ENCODE results near the gene PDE4C.

The PDE4C gene

DNA sequence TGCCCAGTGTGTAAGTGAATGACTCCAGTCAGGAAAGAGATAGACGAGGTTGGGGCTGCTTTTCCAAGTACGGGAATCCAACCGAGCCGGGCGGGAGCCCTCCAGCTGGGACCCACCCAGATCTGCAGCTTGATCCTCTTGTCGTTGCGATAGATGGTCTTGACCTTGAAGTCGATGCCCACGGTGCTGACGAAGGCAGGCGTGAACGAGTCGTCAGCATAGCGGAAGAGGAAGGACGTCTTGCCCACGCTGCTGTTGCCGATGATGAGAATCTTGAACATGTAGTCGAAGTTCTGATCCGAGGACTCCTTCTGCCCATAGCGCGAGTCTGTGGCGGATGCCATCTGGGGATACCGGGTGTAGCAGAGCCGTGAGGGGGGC, 23.9 kb downstream of the PDE4C start:
- TF ChIP-seq CTCF (IDR thresholded peaks at IDR 0.05; ENCODE audit: borderline replicate concordance, control extremely low read depth, extremely low read depth, insufficient read depth, missing control alignments) = no peak
- no peak for DNase-seq (ENCODE audit: low spot score)
- in situ Hi-C loops (cut with MboI; ENCODE audit: low sequenced_read_pairs, unreplicated experiment) = no loop called here

DNA sequence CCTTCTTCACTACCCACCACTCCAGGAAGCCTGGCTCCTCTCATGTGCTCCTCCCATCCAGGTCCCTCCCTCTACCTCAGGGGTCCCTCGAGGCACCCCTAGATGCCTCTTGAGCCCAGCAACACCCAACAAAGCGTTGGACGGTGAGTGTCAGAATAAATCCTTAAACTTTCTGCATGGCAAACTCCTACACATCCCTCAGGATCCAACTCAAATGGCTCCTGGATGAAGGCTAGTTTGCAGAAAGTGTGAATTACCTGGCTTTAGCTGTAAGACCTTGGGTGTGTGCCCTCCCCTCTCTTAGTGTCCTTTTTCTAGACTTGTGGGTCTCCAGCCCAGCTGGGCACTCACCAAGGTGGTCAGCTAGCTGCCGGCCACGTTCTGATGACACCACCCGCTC, 27.9 kb downstream of the PDE4C start:
- in situ Hi-C loops (cut with MboI; ENCODE audit: low sequenced_read_pairs, unreplicated experiment) = no loop called here

DNA sequence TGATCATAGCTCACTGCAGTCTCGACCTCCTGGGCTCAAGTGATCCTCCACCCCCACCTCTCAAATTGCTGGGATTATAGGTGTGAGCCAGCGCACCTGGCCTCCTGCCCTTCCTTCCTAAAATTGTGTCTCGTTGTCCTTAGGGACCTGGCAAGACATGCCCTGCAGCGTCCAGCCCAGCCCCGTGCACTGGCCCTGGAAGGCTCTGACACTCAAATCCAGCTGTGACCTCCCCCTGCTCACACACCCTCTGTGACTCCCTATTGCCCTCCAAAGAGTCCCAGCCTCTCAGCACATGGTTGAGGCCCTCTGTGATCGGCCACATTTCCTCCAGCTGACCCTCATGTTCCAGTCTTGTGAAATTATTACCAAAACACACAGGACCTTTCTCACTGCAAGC, 28.3 kb downstream of the PDE4C start:
- DNase-seq (ENCODE audit: low spot score) = no peak
- no peak for TF ChIP-seq CTCF (IDR thresholded peaks at IDR 0.05; ENCODE audit: borderline replicate concordance, control extremely low read depth, extremely low read depth, insufficient read depth, missing control alignments)
- in situ Hi-C loops (cut with MboI; ENCODE audit: low sequenced_read_pairs, unreplicated experiment) = no loop called here

More for the DNA sequence above, 27.9 kb downstream of the PDE4C start:
- no peak for DNase-seq (ENCODE audit: low spot score)
- no peak for TF ChIP-seq CTCF (IDR thresholded peaks at IDR 0.05; ENCODE audit: borderline replicate concordance, control extremely low read depth, extremely low read depth, insufficient read depth, missing control alignments)

- no peak for DNase-seq (ENCODE audit: low spot score)
- in situ Hi-C loops (cut with MboI; ENCODE audit: low sequenced_read_pairs, unreplicated experiment) = no loop called here
- TF ChIP-seq CTCF (IDR thresholded peaks at IDR 0.05; ENCODE audit: borderline replicate concordance, control extremely low read depth, extremely low read depth, insufficient read depth, missing control alignments) = no peak
Measured at GRCh38 chr19:18197306-18197705, 28.9 kb downstream of the PDE4C start.

GRCh38 chr19:18196511-18196845, 29.8 kb downstream of the PDE4C start:
- DNase-seq (ENCODE audit: low spot score) = no peak
- in situ Hi-C loops (cut with MboI; ENCODE audit: low sequenced_read_pairs, unreplicated experiment) = no loop called here

DNA sequence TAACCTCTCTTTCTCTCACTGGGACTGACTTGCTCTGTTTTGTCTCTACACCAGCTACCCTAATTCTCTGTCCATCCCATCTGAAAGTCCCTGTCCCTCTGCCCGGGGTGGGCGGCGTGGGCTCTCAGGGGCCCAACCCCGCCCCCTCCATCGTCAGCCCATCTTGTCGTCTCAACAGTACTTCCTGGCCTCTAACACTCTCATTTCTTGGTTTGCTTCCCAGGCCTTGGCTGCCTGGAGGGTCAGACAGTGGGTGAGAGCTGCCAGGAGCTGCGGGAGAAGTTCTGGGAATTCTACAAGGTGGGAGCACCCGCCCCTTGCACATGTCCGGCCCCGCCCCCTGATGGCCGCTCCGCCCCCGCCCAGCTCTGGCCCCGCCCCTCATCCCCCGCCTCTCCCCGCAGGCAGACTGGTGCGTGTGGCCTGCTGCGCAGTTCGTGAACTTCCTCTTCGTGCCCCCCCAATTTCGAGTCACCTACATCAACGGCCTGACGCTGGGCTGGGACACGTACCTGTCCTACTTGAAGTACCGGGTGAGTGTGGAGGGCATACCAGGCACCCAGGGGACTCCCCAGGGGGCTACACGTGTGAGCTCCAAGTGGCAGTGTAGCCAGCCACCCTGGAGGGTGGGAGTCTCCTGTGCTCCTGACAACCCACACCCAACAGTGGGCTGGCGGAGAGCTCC, 31.5 kb downstream of the PDE4C start:
- DNase-seq (ENCODE audit: low spot score) = no peak
- no peak for TF ChIP-seq CTCF (IDR thresholded peaks at IDR 0.05; ENCODE audit: borderline replicate concordance, control extremely low read depth, extremely low read depth, insufficient read depth, missing control alignments)
- in situ Hi-C loops (cut with MboI; ENCODE audit: low sequenced_read_pairs, unreplicated experiment) = no loop called here

More at GRCh38 chr19:18196511-18196845, 29.8 kb downstream of the PDE4C start:
- no peak for TF ChIP-seq CTCF (IDR thresholded peaks at IDR 0.05; ENCODE audit: borderline replicate concordance, control extremely low read depth, extremely low read depth, insufficient read depth, missing control alignments)
